HepG2 (cell line): Measurements from ENCODE around the gene MSI2.

Experiments
- KLF16 ChIP-seq, 2 experiments: sonication (generic) in 1 of 2; formaldehyde crosslinking in 1 of 2; IDR thresholded peaks; 2 replicates each; pipeline versions ENCODE4 v1.6.1 to v1.8.0; 2016 to 2023; ENCODE audit warnings: missing genetic modification reagents in 2 of 2, missing compliant biosample characterization in 1 of 2
- ZBTB43 ChIP-seq: sonication (generic); formaldehyde crosslinking; conservative IDR thresholded peaks from 2 replicates; pipeline ENCODE4 v1.4.0; 2020; ENCODE audit warnings: missing genetic modification reagents
- ZNF850 ChIP-seq: sonication (generic); formaldehyde crosslinking; conservative IDR thresholded peaks from 2 replicates; pipeline ENCODE4 v1.9.0; 2021; ENCODE audit warnings: mild to moderate bottlenecking, missing genetic modification reagents

- TF ChIP-seq KLF16 (CRISPR knock-in tag; IDR thresholded peaks at IDR 0.05) (no peak), ZBTB43 (CRISPR knock-in tag) (no peak), ZNF850 (no peak)
Measured at GRCh38 chr17:57601143-57601735, 344.9 kb downstream of the MSI2 start.
